Measurements from ENCODE around the gene TMEM44.

GRCh38 chr3:194565597-194566190, 67.5 kb downstream of the TMEM44 start:
- TF ChIP-seq, protein P1, sequence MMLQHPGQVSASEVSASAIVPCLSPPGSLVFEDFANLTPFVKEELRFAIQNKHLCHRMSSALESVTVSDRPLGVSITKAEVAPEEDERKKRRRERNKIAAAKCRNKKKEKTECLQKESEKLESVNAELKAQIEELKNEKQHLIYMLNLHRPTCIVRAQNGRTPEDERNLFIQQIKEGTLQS (IDR thresholded peaks at IDR 0.05) = no peak
- TF ChIP-seq, protein P1 (CRISPR knock-in tag; conservative IDR thresholded peaks at IDR 0.05) = no peak
- no peak for TF ChIP-seq CBX5 (IDR thresholded peaks at IDR 0.05; ENCODE audit: borderline replicate concordance, low read depth)
- no peak for TF ChIP-seq NR3C1 (CRISPR knock-in tag; IDR thresholded peaks at IDR 0.05)
- TF ChIP-seq MXI1 (IDR thresholded peaks at IDR 0.05; ENCODE audit: low read depth, low read length) = no peak
- no peak for TF ChIP-seq ZNF384 (IDR thresholded peaks at IDR 0.05; ENCODE audit: low read depth, low read length)
- no peak for TF ChIP-seq KLF1 (tag; IDR thresholded peaks at IDR 0.05)
- no peak for TF ChIP-seq GABPA (tag; conservative IDR thresholded peaks at IDR 0.05; ENCODE audit: low read depth)
